Measurements from ENCODE around the gene PPARG. TPM values are rescaled to one million over a fixed set of nuclear protein-coding genes. Genes with fewer than 3 reads are reported as not detected.
"Not testable (repeated sequence)": the region's sequence is repeated elsewhere in the genome, so short reads cannot be mapped to it uniquely, and the experiment has no call there.

Gene PPARG
- total RNA-seq, 1 donor from 2014 or later: 28.5 TPM

- Histone ChIP-seq H3K27ac (no peak overlapping the region), H3K36me3 (no peaks in the 10 kb centered on the region), H3K9me3 (no peaks in the 10 kb centered on the region), H3K27me3 (no peaks in the 10 kb centered on the region), H3K4me1 (peaks cover 8% of the 10 kb centered on the region), H3K4me3 (no peak overlapping the region)
- TF ChIP-seq CTCF (IDR thresholded peaks at IDR 0.05): no peak
- TF ChIP-seq POLR2AphosphoS5 (IDR thresholded peaks at IDR 0.05; ENCODE audit: insufficient read depth in 1 of 2, low read depth in 1 of 2): no peak
- no peak for TF ChIP-seq POLR2A (IDR thresholded peaks at IDR 0.05)
- intact Hi-C loops (cut with DNase I): no loop called here
- DNase-seq (ENCODE audit: extremely low spot score in 2 of 2): no peak
These were observed 157.4 kb downstream of the PPARG start for GRCh38 chr3:12446298-12446697.

- intact Hi-C loops (cut with DNase I): no loop called here
- H3K27ac ChIP-seq: no peak overlapping the region
- no peaks in the 10 kb centered on the region for H3K9me3 ChIP-seq
- no peaks in the 10 kb centered on the region for H3K36me3 ChIP-seq
- H3K27me3 ChIP-seq: no peaks in the 10 kb centered on the region
- H3K4me1 ChIP-seq: peaks cover 3% of the 10 kb centered on the region
- no peak for DNase-seq (ENCODE audit: extremely low spot score in 2 of 2)
- TF ChIP-seq POLR2AphosphoS5 (IDR thresholded peaks at IDR 0.05; ENCODE audit: insufficient read depth in 1 of 2, low read depth in 1 of 2) (no peak), CTCF (IDR thresholded peaks at IDR 0.05) (no peak), POLR2A (IDR thresholded peaks at IDR 0.05) (no peak)
- H3K4me3 ChIP-seq: no peak overlapping the region
These were observed 158.2 kb downstream of the PPARG start for GRCh38 chr3:12447075-12447474.

- DNase-seq (ENCODE audit: extremely low spot score in 2 of 2); H3K36me3 ChIP-seq; H3K4me1 ChIP-seq; H3K27ac ChIP-seq; H3K4me3 ChIP-seq; H3K9me3 ChIP-seq; intact Hi-C loops (cut with DNase I); H3K27me3 ChIP-seq: not testable (repeated sequence)
These were observed 159.7 kb downstream of the PPARG start for GRCh38 chr3:12448404-12449202.

GRCh38 chr3:12449889-12450682 is 161.2 kb downstream of the PPARG start:
- no peak overlapping the region for H3K27ac ChIP-seq
- H3K36me3 ChIP-seq: no peaks in the 10 kb centered on the region
- TF ChIP-seq CTCF (IDR thresholded peaks at IDR 0.05): no peak
- no peak for TF ChIP-seq POLR2AphosphoS5 (IDR thresholded peaks at IDR 0.05; ENCODE audit: insufficient read depth in 1 of 2, low read depth in 1 of 2)
- TF ChIP-seq POLR2A (IDR thresholded peaks at IDR 0.05): no peak
- intact Hi-C loops (cut with DNase I): no loop called here
- H3K9me3 ChIP-seq: no peaks in the 10 kb centered on the region
- no peaks in the 10 kb centered on the region for H3K27me3 ChIP-seq
- DNase-seq (ENCODE audit: extremely low spot score in 2 of 2): no peak
- H3K4me1 ChIP-seq: no peaks in the 10 kb centered on the region
- no peak overlapping the region for H3K4me3 ChIP-seq

- intact Hi-C loops (cut with DNase I): no loop called here
- no peak overlapping the region for H3K4me3 ChIP-seq
- H3K27ac ChIP-seq: no peak overlapping the region
- no peaks in the 10 kb centered on the region for H3K27me3 ChIP-seq
- no peaks in the 10 kb centered on the region for H3K9me3 ChIP-seq
- no peak for TF ChIP-seq POLR2A (IDR thresholded peaks at IDR 0.05)
- TF ChIP-seq POLR2AphosphoS5 (IDR thresholded peaks at IDR 0.05; ENCODE audit: insufficient read depth in 1 of 2, low read depth in 1 of 2): no peak
- TF ChIP-seq CTCF (IDR thresholded peaks at IDR 0.05): no peak
- H3K4me1 ChIP-seq: no peaks in the 10 kb centered on the region
- DNase-seq (ENCODE audit: extremely low spot score in 2 of 2): no peak
- no peaks in the 10 kb centered on the region for H3K36me3 ChIP-seq
These were observed 162.6 kb downstream of the PPARG start for GRCh38 chr3:12451481-12451880.

Measured in vagina (tissue), 2 donors.